Uterus (tissue), 4 donors: ENCODE results near the gene HOXD12. TPM values are rescaled to one million over a fixed set of nuclear protein-coding genes. Genes with fewer than 3 reads are reported as not detected.

Experiments used
- DNase-seq, 2 donors: peaks; one replicate each; pipeline ENCODE4 v3.0.0-alpha.2; 2019 to 2020
- H3K27ac ChIP-seq, 2 donors: fragments of 200-600 bp; sonication (generic); 1 replicate in 1 of 2; 2 replicates in 1 of 2; pipeline ENCODE4 v1.5.1; 2016 to 2018
- H3K27me3 ChIP-seq, 2 donors: fragments of 200-600 bp; sonication (generic); one replicate each; pipeline ENCODE4 v1.5.1; 2018 to 2019; ENCODE audit warnings: control low read depth in 1 of 2
- H3K36me3 ChIP-seq, 2 donors: fragments of 200-600 bp; sonication (generic); one replicate each; pipeline ENCODE4 v1.5.1; 2019; ENCODE audit warnings: control low read depth in 1 of 2
- H3K4me1 ChIP-seq, 2 donors: fragments of 200-600 bp; sonication (generic); one replicate each; pipeline ENCODE4 v1.5.1; 2018 to 2019; ENCODE audit warnings: control low read depth in 1 of 2
- H3K4me3 ChIP-seq, 2 donors: fragments of 200-600 bp; sonication (generic); 1 replicate in 1 of 2; 2 replicates in 1 of 2; pipeline ENCODE4 v1.5.1; 2018 to 2019; ENCODE audit warnings: mild to moderate bottlenecking in 1 of 2
- H3K9me3 ChIP-seq, 2 donors: fragments of 200-600 bp; sonication (generic); one replicate each; pipeline ENCODE4 v1.5.1; 2019; ENCODE audit warnings: control low read depth in 1 of 2
- POLR2A ChIP-seq, 2 donors: fragments of 450-650 bp; IDR thresholded peaks; one replicate each; pipeline ENCODE4 v1.6.1; 2016; ENCODE audit warnings: antibody characterized with exemption in 2 of 2, mild to moderate bottlenecking in 1 of 2, moderate library complexity in 1 of 2
- intact Hi-C: fragments of 100-400 bp; cut with DNase I; formaldehyde crosslinking; loops from one replicate; pipeline ENCODE4 v1.15.1; 2023; ENCODE audit warnings: low total_unique reads
- total RNA-seq, 4 donors: library from RNA; depleted of rRNA in 3 of 4; stranded (reverse); fragments of >200 nt in 3 of 4; gene quantifications; one replicate each; pipeline versions ENCODE4 v1.1.0 to v1.2.4, GENCODE V29; 2014 to 2023
- TF ChIP-seq, protein P1 (sequence below), 4 experiments: fragments of 200-600 bp in 2 of 4; fragments of 450-650 bp in 2 of 4; sonication (generic) in 2 of 4; IDR thresholded peaks; one replicate each; pipeline ENCODE4 v1.5.1; 2016 to 2019; ENCODE audit warnings: antibody characterized with exemption in 4 of 4, mild to moderate bottlenecking in 2 of 4, moderate library complexity in 1 of 4
- donor health status: DM: yes; HTN: yes; CAD: no.

Gene HOXD12
- total RNA-seq, 4 donors from 2014 or later = 0.76 TPM; not detected in 3

GRCh38 chr2:176067589-176068418, 31.8 kb upstream of the HOXD12 start:
- peak overlapping the region in 1 of 2 donors; percentile 25 for H3K4me3 ChIP-seq
- peaks cover 29 to 82% of the 10 kb centered on the region in 2 donors for H3K27me3 ChIP-seq
- no peaks in the 10 kb centered on the region for H3K36me3 ChIP-seq
- H3K9me3 ChIP-seq = no peaks in the 10 kb centered on the region
- H3K27ac ChIP-seq = no peak overlapping the region
- DNase-seq = no peak
- H3K4me1 ChIP-seq = peaks cover 0 to 13% of the 10 kb centered on the region in 2 donors
- TF ChIP-seq, protein P1, sequence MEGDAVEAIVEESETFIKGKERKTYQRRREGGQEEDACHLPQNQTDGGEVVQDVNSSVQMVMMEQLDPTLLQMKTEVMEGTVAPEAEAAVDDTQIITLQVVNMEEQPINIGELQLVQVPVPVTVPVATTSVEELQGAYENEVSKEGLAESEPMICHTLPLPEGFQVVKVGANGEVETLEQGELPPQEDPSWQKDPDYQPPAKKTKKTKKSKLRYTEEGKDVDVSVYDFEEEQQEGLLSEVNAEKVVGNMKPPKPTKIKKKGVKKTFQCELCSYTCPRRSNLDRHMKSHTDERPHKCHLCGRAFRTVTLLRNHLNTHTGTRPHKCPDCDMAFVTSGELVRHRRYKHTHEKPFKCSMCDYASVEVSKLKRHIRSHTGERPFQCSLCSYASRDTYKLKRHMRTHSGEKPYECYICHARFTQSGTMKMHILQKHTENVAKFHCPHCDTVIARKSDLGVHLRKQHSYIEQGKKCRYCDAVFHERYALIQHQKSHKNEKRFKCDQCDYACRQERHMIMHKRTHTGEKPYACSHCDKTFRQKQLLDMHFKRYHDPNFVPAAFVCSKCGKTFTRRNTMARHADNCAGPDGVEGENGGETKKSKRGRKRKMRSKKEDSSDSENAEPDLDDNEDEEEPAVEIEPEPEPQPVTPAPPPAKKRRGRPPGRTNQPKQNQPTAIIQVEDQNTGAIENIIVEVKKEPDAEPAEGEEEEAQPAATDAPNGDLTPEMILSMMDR (IDR thresholded peaks at IDR 0.05) = no peak
- no peak for TF ChIP-seq POLR2A (IDR thresholded peaks at IDR 0.05)
- intact Hi-C loops = no loop called here

GRCh38 chr2:176068419-176068832, 31.2 kb upstream of the HOXD12 start:
- intact Hi-C loops = no loop called here
- Histone ChIP-seq H3K4me1 (peaks cover 0 to 13% of the 10 kb centered on the region in 2 donors), H3K36me3 (no peaks in the 10 kb centered on the region), H3K9me3 (no peaks in the 10 kb centered on the region), H3K4me3 (no peak overlapping the region), H3K27me3 (peaks cover 29 to 82% of the 10 kb centered on the region in 2 donors), H3K27ac (no peak overlapping the region)
- no peak for DNase-seq
- TF ChIP-seq, protein P1 (IDR thresholded peaks at IDR 0.05) = no peak
- no peak for TF ChIP-seq POLR2A (IDR thresholded peaks at IDR 0.05)

DNA sequence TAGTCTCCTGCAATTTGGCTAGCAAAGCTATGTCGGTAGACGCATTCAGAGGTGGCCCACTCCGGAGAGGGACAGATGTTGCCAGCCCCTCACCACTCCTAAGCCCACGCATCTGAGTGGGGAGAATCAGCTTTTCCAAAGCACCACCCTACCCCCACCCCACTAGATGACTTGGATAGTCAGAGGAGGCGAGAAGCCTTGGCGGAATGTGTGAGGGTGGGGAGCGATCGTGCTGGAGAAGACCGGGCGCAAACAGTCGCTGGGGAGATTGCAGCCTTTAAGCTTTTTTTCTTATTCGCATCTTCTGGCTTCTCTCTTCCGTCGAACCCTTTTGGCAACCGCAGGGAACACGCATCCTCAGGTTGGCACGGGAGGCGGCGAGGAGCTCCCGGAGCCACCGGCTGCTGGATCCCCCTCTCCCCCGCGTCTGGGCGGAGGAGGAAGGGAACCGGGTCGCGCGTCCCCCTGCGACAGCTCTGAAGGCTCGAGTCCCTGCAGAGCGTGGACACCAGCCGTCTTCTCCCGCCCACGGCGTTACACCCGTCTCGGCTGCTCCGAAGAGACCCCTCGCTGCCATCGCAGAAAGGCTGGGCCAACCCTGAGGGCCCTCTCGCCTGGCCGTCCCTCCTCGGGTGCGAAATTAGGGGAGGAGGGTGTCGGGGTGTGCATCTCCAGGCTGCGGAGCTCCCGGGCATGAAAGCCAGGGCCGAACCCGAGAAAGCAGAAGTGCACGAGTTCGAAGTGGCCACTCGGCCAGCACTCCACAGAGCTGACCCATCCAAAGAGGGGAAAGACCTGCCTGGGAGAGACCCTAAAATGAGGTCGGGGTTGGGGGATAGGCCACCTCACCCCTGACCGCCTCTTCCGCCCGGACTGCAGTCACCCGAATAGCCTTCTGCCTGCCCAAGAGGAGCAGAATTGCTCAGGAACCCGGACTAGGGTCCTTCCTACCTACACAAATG, 28.0 kb upstream of the HOXD12 start:
- peaks cover 30 to 96% of the 10 kb centered on the region in 2 donors for H3K27me3 ChIP-seq
- TF ChIP-seq, protein P1 (IDR thresholded peaks at IDR 0.05) = no peak
- TF ChIP-seq POLR2A (IDR thresholded peaks at IDR 0.05) = no peak
- no peaks in the 10 kb centered on the region for H3K9me3 ChIP-seq
- no peaks in the 10 kb centered on the region for H3K36me3 ChIP-seq
- DNase-seq = no peak
- intact Hi-C loops = no loop called here
- H3K27ac ChIP-seq = no peak overlapping the region
- H3K4me3 ChIP-seq = no peak overlapping the region
- H3K4me1 ChIP-seq = peaks cover 0 to 13% of the 10 kb centered on the region in 2 donors

GRCh38 chr2:176072292-176072669, 27.3 kb upstream of the HOXD12 start:
- intact Hi-C loops = no loop called here
- TF ChIP-seq POLR2A (IDR thresholded peaks at IDR 0.05) = no peak
- TF ChIP-seq, protein P1 (IDR thresholded peaks at IDR 0.05) = no peak
- H3K27ac ChIP-seq = no peak overlapping the region
- H3K36me3 ChIP-seq = no peaks in the 10 kb centered on the region
- peaks cover 0 to 9% of the 10 kb centered on the region in 2 donors for H3K4me1 ChIP-seq
- H3K27me3 ChIP-seq = peaks cover 31 to 96% of the 10 kb centered on the region in 2 donors
- no peak for DNase-seq
- no peaks in the 10 kb centered on the region for H3K9me3 ChIP-seq
- no peak overlapping the region for H3K4me3 ChIP-seq
